Stimulated activated naive CD8-positive, alpha-beta T cell treated with anti-CD3 and anti-CD28 coated beads, Interleukin-15, Interleukin-2, amounts not matched to agents 100 ng/mL and 50 ng/mL, for 24 hours (primary cell): ENCODE results near the gene CELF4.

Experiments used
- H3K27ac Mint-ChIP-seq: one replicate; pipeline ENCODE4 v1.8.0; 2021; ENCODE audit warnings: mild to moderate bottlenecking, mixed read lengths
- H3K27me3 Mint-ChIP-seq: one replicate; pipeline ENCODE4 v1.8.0; 2021; ENCODE audit warnings: mixed read lengths
- H3K36me3 Mint-ChIP-seq: one replicate; pipeline ENCODE4 v1.8.0; 2021; ENCODE audit warnings: low read depth, mixed read lengths
- H3K4me1 Mint-ChIP-seq: one replicate; pipeline ENCODE4 v1.8.0; 2021; ENCODE audit warnings: low read depth, mixed read lengths
- H3K4me3 Mint-ChIP-seq: one replicate; pipeline ENCODE4 v1.8.0; 2021; ENCODE audit warnings: mild to moderate bottlenecking, mixed read lengths
- H3K9me3 Mint-ChIP-seq: one replicate; pipeline ENCODE4 v1.8.0; 2021; ENCODE audit warnings: mixed read lengths

The CELF4 gene

GRCh38 chr18:37434161-37434860 lies 131.3 kb downstream of the CELF4 start:
- no peaks in the 10 kb centered on the region for H3K36me3 Mint-ChIP-seq
- H3K4me3 Mint-ChIP-seq, result no peak overlapping the region
- H3K27me3 Mint-ChIP-seq, result peaks cover 3% of the 10 kb centered on the region
- no peaks in the 10 kb centered on the region for H3K4me1 Mint-ChIP-seq
- no peaks in the 10 kb centered on the region for H3K9me3 Mint-ChIP-seq
- H3K27ac Mint-ChIP-seq, result no peak overlapping the region

- H3K27me3 Mint-ChIP-seq, result peaks cover 3% of the 10 kb centered on the region
- H3K4me3 Mint-ChIP-seq, result no peak overlapping the region
- no peaks in the 10 kb centered on the region for H3K4me1 Mint-ChIP-seq
- H3K36me3 Mint-ChIP-seq, result no peaks in the 10 kb centered on the region
- H3K9me3 Mint-ChIP-seq, result no peaks in the 10 kb centered on the region
- H3K27ac Mint-ChIP-seq, result no peak overlapping the region
Observed at GRCh38 chr18:37432436-37433195, 133.0 kb downstream of the CELF4 start.

DNA sequence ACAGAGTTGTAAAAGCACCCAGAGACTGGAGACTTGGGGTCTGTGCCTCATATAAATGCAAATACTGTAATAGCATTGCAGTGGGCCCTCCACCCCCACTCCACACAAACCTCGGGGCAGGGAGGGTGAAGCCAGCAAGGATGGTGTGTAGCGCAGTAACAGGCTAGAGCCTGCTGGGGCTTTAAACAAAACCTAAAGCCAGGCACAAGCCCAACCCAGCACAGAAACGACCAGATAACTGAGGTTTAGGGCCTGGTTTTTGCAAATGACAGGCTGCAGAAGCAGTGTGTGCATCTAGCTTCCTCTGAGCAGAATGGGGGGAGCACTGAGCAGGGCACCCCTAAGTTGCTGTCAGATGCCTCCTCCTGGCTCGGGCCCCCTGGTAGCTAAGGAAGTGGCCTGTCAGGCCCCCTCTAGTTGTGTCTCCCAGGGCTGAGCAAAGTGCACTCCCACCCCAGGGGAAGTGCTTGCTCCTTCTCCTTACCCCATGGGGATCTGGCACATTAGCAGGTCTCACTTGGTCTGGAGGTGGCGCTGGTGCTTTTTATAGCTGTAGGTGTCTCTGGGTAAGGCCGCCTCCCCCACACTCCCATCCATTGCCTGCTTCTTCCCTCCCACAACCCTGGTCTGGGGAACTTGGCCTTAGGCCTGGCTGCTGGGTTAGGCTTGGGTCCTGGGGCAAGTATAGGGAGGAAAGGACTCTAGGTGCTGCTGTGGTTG lies 135.1 kb downstream of the CELF4 start:
- Mint-ChIP-seq H3K27me3 (peaks cover 2% of the 10 kb centered on the region), H3K36me3 (no peaks in the 10 kb centered on the region), H3K4me1 (no peaks in the 10 kb centered on the region), H3K4me3 (no peak overlapping the region), H3K9me3 (no peaks in the 10 kb centered on the region), H3K27ac (no peak overlapping the region)

DNA sequence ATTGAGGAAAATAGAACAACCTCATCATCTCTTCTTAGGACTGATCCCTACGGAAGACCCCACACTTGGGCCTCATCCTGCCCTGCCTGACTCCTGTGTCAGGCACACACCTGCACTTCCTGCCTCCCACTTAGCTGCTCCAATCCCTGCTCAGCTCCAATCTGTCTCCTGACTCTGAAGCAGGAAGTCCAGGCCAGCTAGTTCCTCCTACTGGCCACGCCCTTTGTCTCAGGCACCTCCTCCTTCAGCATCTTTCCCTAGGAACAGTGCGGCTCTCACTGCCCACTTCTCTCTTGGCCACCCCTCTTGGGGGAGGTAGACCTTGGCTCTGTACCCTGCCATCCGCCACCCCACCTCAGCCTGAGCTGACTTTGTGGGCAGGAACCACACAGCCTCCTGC lies 135.8 kb downstream of the CELF4 start:
- Mint-ChIP-seq H3K9me3 (no peaks in the 10 kb centered on the region), H3K4me1 (no peaks in the 10 kb centered on the region), H3K27ac (no peak overlapping the region), H3K27me3 (no peaks in the 10 kb centered on the region), H3K36me3 (no peaks in the 10 kb centered on the region), H3K4me3 (no peak overlapping the region)

- no peaks in the 10 kb centered on the region for H3K4me1 Mint-ChIP-seq
- no peaks in the 10 kb centered on the region for H3K9me3 Mint-ChIP-seq
- H3K27ac Mint-ChIP-seq, result no peak overlapping the region
- H3K27me3 Mint-ChIP-seq, result no peaks in the 10 kb centered on the region
- no peak overlapping the region for H3K4me3 Mint-ChIP-seq
- H3K36me3 Mint-ChIP-seq, result no peaks in the 10 kb centered on the region
Observed at GRCh38 chr18:37428288-37428974, 137.2 kb downstream of the CELF4 start.

- H3K36me3 Mint-ChIP-seq, result no peaks in the 10 kb centered on the region
- no peaks in the 10 kb centered on the region for H3K27me3 Mint-ChIP-seq
- no peaks in the 10 kb centered on the region for H3K4me1 Mint-ChIP-seq
- H3K27ac Mint-ChIP-seq, result no peak overlapping the region
- no peak overlapping the region for H3K4me3 Mint-ChIP-seq
- H3K9me3 Mint-ChIP-seq, result no peaks in the 10 kb centered on the region
Observed at GRCh38 chr18:37426586-37426985, 139.0 kb downstream of the CELF4 start.

GRCh38 chr18:37425222-37425621 lies 140.4 kb downstream of the CELF4 start:
- Mint-ChIP-seq H3K9me3 (no peaks in the 10 kb centered on the region), H3K4me3 (no peak overlapping the region), H3K27ac (no peak overlapping the region), H3K36me3 (no peaks in the 10 kb centered on the region), H3K27me3 (no peaks in the 10 kb centered on the region), H3K4me1 (no peaks in the 10 kb centered on the region)

- Mint-ChIP-seq H3K36me3 (no peaks in the 10 kb centered on the region), H3K27ac (no peak overlapping the region), H3K27me3 (no peaks in the 10 kb centered on the region), H3K4me3 (no peak overlapping the region), H3K9me3 (no peaks in the 10 kb centered on the region), H3K4me1 (no peaks in the 10 kb centered on the region)
Observed at GRCh38 chr18:37424507-37424906, 141.1 kb downstream of the CELF4 start.

GRCh38 chr18:37422596-37422995 lies 143.0 kb downstream of the CELF4 start:
- Mint-ChIP-seq H3K27ac (no peak overlapping the region), H3K27me3 (no peaks in the 10 kb centered on the region), H3K9me3 (no peaks in the 10 kb centered on the region), H3K4me1 (no peaks in the 10 kb centered on the region), H3K4me3 (no peak overlapping the region), H3K36me3 (no peaks in the 10 kb centered on the region)

GRCh38 chr18:37422116-37422515 lies 143.5 kb downstream of the CELF4 start:
- no peaks in the 10 kb centered on the region for H3K4me1 Mint-ChIP-seq
- no peak overlapping the region for H3K4me3 Mint-ChIP-seq
- H3K27me3 Mint-ChIP-seq, result no peaks in the 10 kb centered on the region
- no peaks in the 10 kb centered on the region for H3K36me3 Mint-ChIP-seq
- H3K27ac Mint-ChIP-seq, result no peak overlapping the region
- no peaks in the 10 kb centered on the region for H3K9me3 Mint-ChIP-seq

DNA sequence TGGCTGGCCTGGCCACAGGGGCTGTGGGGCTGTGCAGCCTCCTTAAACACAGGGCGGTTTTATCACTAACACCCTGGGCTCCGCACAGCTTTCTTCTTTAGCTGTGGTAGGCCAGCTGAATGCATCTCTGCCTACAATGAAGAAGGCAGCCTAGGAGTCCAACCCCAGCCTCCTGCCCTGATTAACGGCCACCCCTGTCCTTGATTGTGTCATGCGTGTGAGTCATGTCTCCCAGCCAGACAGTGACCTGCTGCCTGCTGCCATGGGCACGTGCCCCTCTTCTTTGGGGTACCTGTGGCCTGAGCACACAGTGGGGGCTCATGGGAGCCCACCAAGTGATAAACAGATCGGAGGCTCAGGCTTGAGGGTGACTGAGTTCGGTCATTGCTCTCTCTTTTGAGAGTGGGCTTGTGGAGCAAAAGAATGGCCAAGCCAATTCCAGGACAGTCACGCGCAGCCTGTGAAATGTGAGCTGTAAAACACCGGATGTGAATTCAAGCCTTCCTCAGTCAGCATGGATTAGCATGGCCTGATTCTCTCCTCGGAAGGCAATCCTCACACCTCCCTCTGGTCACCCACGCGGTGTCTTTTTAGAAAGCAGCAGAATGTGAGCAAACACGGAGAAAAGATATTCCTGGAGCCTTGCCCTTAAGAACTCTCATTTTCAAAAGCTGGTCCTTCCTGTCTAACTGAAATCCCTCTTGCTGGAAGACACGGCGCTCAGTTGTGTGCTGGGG lies 144.1 kb downstream of the CELF4 start:
- no peaks in the 10 kb centered on the region for H3K36me3 Mint-ChIP-seq
- no peaks in the 10 kb centered on the region for H3K27me3 Mint-ChIP-seq
- no peak overlapping the region for H3K4me3 Mint-ChIP-seq
- no peaks in the 10 kb centered on the region for H3K4me1 Mint-ChIP-seq
- H3K9me3 Mint-ChIP-seq, result no peaks in the 10 kb centered on the region
- H3K27ac Mint-ChIP-seq, result no peak overlapping the region

GRCh38 chr18:37420315-37420880 lies 145.2 kb downstream of the CELF4 start:
- Mint-ChIP-seq H3K27me3 (no peaks in the 10 kb centered on the region), H3K36me3 (no peaks in the 10 kb centered on the region), H3K4me3 (no peak overlapping the region), H3K27ac (no peak overlapping the region), H3K9me3 (no peaks in the 10 kb centered on the region), H3K4me1 (no peaks in the 10 kb centered on the region)

GRCh38 chr18:37419866-37420265 lies 145.7 kb downstream of the CELF4 start:
- Mint-ChIP-seq H3K4me3 (no peak overlapping the region), H3K4me1 (no peaks in the 10 kb centered on the region), H3K27me3 (no peaks in the 10 kb centered on the region)

GRCh38 chr18:37419315-37419714 lies 146.3 kb downstream of the CELF4 start:
- no peaks in the 10 kb centered on the region for H3K27me3 Mint-ChIP-seq
- no peak overlapping the region for H3K4me3 Mint-ChIP-seq
- H3K9me3 Mint-ChIP-seq, result no peaks in the 10 kb centered on the region
- H3K27ac Mint-ChIP-seq, result no peak overlapping the region
- no peaks in the 10 kb centered on the region for H3K4me1 Mint-ChIP-seq
- H3K36me3 Mint-ChIP-seq, result no peaks in the 10 kb centered on the region

More at GRCh38 chr18:37419866-37420265, 145.7 kb downstream of the CELF4 start:
- Mint-ChIP-seq H3K27ac (no peak overlapping the region), H3K9me3 (no peaks in the 10 kb centered on the region), H3K36me3 (no peaks in the 10 kb centered on the region)
